Esophagus muscularis mucosa (tissue), 4 donors: ENCODE measurements around the gene ATXN2.
A peak's percentile ranks its signal among the peaks of the same experiment; 100 is the strongest.

Experiments used
- EP300 ChIP-seq: sonication (generic); formaldehyde crosslinking; IDR thresholded peaks from one replicate; pipeline ENCODE4 v1.6.1; 2017; ENCODE audit warnings: antibody characterized with exemption
- POLR2A ChIP-seq: fragments of 450-650 bp; IDR thresholded peaks from one replicate; pipeline ENCODE4 v1.6.1; 2017; ENCODE audit warnings: antibody characterized with exemption, moderate library complexity, mild to moderate bottlenecking, low read depth
- POLR2AphosphoS5 ChIP-seq, 2 donors: sonication (generic); formaldehyde crosslinking; IDR thresholded peaks; one replicate each; pipeline ENCODE4 v1.6.1; 2017; ENCODE audit warnings: antibody characterized with exemption in 2 of 2
- TF ChIP-seq, protein P1 (sequence below), 3 experiments: fragments of 200-600 bp in 2 of 3; fragments of 450-650 bp in 1 of 3; sonication (generic) in 2 of 3; IDR thresholded peaks; one replicate each; pipeline ENCODE4 v1.5.1; 2017 to 2019; ENCODE audit warnings: antibody characterized with exemption in 3 of 3, mild to moderate bottlenecking in 2 of 3, moderate library complexity in 1 of 3

DNA sequence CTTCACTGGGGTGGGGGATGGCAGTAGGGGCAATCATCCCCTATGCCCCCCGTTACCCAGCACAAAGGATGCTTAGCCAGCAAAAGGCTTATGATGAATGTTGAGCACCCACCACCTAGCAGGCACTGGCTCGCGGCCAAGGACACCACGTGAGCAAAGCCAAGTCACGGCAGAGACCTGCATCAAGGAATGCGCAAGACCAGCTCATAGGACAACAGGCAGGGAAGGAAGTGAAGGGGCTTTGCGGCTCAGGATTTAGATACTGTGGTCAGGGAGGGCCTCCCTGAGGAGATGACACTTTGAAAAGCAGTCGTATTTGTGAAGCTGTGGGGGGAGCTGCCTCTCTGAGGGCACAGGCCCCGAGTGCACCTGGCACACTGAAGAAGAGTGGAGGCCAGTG lies 160.6 kb downstream of the ATXN2 start:
- TF ChIP-seq, protein P1, sequence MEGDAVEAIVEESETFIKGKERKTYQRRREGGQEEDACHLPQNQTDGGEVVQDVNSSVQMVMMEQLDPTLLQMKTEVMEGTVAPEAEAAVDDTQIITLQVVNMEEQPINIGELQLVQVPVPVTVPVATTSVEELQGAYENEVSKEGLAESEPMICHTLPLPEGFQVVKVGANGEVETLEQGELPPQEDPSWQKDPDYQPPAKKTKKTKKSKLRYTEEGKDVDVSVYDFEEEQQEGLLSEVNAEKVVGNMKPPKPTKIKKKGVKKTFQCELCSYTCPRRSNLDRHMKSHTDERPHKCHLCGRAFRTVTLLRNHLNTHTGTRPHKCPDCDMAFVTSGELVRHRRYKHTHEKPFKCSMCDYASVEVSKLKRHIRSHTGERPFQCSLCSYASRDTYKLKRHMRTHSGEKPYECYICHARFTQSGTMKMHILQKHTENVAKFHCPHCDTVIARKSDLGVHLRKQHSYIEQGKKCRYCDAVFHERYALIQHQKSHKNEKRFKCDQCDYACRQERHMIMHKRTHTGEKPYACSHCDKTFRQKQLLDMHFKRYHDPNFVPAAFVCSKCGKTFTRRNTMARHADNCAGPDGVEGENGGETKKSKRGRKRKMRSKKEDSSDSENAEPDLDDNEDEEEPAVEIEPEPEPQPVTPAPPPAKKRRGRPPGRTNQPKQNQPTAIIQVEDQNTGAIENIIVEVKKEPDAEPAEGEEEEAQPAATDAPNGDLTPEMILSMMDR (IDR thresholded peaks at IDR 0.05), result no peak
- TF ChIP-seq POLR2A (no peak), EP300 (no peak), POLR2AphosphoS5 (IDR thresholded peaks at IDR 0.05) (peak in 1 of 2 donors; percentile 30)
